ENCODE data around the gene FAM13A.

DNA sequence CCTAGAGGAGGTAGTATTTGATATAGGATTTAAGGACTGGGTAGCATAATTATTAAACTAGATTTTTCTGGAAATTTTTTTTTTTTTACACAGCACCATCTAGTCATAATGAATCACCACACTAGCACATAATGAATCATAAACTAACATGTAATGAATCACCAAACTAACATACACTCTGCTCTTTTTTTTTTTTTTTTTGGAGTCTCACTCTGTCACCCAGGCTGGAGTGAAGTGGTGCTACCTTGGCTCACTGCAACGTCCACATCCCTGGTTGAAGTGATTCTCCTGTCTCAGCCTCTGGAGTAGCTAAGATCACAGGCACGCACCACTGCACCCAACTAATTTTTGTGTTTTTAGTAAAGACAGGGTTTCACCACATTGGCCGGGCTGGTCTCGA is 92.5 kb downstream of the FAM13A start:
- TF ChIP-seq, protein P1, sequence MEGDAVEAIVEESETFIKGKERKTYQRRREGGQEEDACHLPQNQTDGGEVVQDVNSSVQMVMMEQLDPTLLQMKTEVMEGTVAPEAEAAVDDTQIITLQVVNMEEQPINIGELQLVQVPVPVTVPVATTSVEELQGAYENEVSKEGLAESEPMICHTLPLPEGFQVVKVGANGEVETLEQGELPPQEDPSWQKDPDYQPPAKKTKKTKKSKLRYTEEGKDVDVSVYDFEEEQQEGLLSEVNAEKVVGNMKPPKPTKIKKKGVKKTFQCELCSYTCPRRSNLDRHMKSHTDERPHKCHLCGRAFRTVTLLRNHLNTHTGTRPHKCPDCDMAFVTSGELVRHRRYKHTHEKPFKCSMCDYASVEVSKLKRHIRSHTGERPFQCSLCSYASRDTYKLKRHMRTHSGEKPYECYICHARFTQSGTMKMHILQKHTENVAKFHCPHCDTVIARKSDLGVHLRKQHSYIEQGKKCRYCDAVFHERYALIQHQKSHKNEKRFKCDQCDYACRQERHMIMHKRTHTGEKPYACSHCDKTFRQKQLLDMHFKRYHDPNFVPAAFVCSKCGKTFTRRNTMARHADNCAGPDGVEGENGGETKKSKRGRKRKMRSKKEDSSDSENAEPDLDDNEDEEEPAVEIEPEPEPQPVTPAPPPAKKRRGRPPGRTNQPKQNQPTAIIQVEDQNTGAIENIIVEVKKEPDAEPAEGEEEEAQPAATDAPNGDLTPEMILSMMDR (IDR thresholded peaks at IDR 0.05): no peak
- no peak for TF ChIP-seq POLR2A (IDR thresholded peaks at IDR 0.05)

All from prostate gland (tissue), 2 donors.